OCI-LY1 (cell line): ENCODE results near the gene LLGL2.

ENCODE experiments used
- H2AFZ ChIP-seq: fragments of 200-600 bp; sonication (generic), shearing (Covaris generic); 2 replicates; pipeline ENCODE4 v1.6.0; 2014; ENCODE audit warnings: antibody characterized with exemption, mild to moderate bottlenecking, low read length
- H3F3A ChIP-seq: fragments of 200-600 bp; sonication (generic), shearing (Covaris generic); 2 replicates; pipeline ENCODE4 v1.6.0; 2014; ENCODE audit warnings: mild to moderate bottlenecking, antibody characterized with exemption, low read length, moderate library complexity; ENCODE audit not compliant: insufficient read depth
- H3K27ac ChIP-seq: fragments of 200-600 bp; sonication (generic); 2 replicates; pipeline ENCODE4 v1.5.1; 2014; ENCODE audit warnings: low read length, mixed run types, mild to moderate bottlenecking, low read depth; ENCODE audit not compliant: poor library complexity, severe bottlenecking
- H3K27me3 ChIP-seq: fragments of 200-600 bp; sonication (generic); 2 replicates; pipeline ENCODE4 v1.6.0; 2014; ENCODE audit warnings: antibody characterized with exemption, mild to moderate bottlenecking, low read length, moderate library complexity; ENCODE audit not compliant: insufficient read depth
- H3K36me3 ChIP-seq: fragments of 200-600 bp; sonication (generic); 2 replicates; pipeline ENCODE4 v1.6.1; 2014; ENCODE audit warnings: mild to moderate bottlenecking, antibody characterized with exemption, low read length, moderate library complexity, mixed read lengths; ENCODE audit not compliant: insufficient read depth
- H3K4me1 ChIP-seq: fragments of 200-600 bp; sonication (generic); 2 replicates; pipeline ENCODE4 v1.5.1; 2014; ENCODE audit warnings: mild to moderate bottlenecking, low read length, moderate library complexity; ENCODE audit not compliant: insufficient read depth, severe bottlenecking
- H3K4me2 ChIP-seq: fragments of 200-600 bp; sonication (generic), shearing (Covaris generic); 2 replicates; pipeline ENCODE4 v1.6.1; 2014; ENCODE audit warnings: low read length
- H3K4me3 ChIP-seq: fragments of 200-600 bp; sonication (generic); 2 replicates; pipeline ENCODE4 v1.5.1; 2014; ENCODE audit warnings: low read length, low read depth, mild to moderate bottlenecking, mixed read lengths; ENCODE audit not compliant: poor library complexity, severe bottlenecking
- H3K79me2 ChIP-seq: fragments of 200-600 bp; shearing (Covaris generic); 2 replicates; pipeline ENCODE4 v1.6.1; 2016; ENCODE audit warnings: mixed run types, low read length, mixed read lengths; ENCODE audit not compliant: insufficient read depth
- H3K9ac ChIP-seq: fragments of 200-600 bp; sonication (generic), shearing (Covaris generic); 2 replicates; pipeline ENCODE4 v1.6.1; 2014; ENCODE audit warnings: mild to moderate bottlenecking, low read length, mixed read lengths
- H3K9me2 ChIP-seq: fragments of 200-600 bp; sonication (generic), shearing (Covaris generic); 2 replicates; pipeline ENCODE4 v1.6.1; 2014; ENCODE audit warnings: low read depth, mild to moderate bottlenecking, low read length, mixed read lengths
- H3K9me3 ChIP-seq: fragments of 200-600 bp; shearing (Covaris generic); 2 replicates; pipeline ENCODE4 v1.6.1; 2014; ENCODE audit warnings: low read length, mixed read lengths
- H4K20me1 ChIP-seq: fragments of 200-600 bp; sonication (generic), shearing (Covaris generic); 2 replicates; pipeline ENCODE4 v1.6.0; 2016; ENCODE audit warnings: mild to moderate bottlenecking, low read length; ENCODE audit not compliant: insufficient read depth
- EZH2 ChIP-seq: fragments of 200-600 bp; sonication (generic), shearing (Covaris generic); IDR thresholded peaks from 2 replicates; pipeline ENCODE4 v1.8.0; 2017; ENCODE audit warnings: borderline replicate concordance, mixed run types, mild to moderate bottlenecking, antibody characterized with exemption, low read length, moderate library complexity, mixed read lengths
- TF ChIP-seq, protein P1 (sequence below): fragments of 200-600 bp; sonication (generic), shearing (Covaris generic); IDR thresholded peaks from 2 replicates; pipeline ENCODE4 v1.5.1; 2017; ENCODE audit warnings: mild to moderate bottlenecking, antibody characterized with exemption, low read length, moderate library complexity, mixed read lengths

The LLGL2 gene, protein sequence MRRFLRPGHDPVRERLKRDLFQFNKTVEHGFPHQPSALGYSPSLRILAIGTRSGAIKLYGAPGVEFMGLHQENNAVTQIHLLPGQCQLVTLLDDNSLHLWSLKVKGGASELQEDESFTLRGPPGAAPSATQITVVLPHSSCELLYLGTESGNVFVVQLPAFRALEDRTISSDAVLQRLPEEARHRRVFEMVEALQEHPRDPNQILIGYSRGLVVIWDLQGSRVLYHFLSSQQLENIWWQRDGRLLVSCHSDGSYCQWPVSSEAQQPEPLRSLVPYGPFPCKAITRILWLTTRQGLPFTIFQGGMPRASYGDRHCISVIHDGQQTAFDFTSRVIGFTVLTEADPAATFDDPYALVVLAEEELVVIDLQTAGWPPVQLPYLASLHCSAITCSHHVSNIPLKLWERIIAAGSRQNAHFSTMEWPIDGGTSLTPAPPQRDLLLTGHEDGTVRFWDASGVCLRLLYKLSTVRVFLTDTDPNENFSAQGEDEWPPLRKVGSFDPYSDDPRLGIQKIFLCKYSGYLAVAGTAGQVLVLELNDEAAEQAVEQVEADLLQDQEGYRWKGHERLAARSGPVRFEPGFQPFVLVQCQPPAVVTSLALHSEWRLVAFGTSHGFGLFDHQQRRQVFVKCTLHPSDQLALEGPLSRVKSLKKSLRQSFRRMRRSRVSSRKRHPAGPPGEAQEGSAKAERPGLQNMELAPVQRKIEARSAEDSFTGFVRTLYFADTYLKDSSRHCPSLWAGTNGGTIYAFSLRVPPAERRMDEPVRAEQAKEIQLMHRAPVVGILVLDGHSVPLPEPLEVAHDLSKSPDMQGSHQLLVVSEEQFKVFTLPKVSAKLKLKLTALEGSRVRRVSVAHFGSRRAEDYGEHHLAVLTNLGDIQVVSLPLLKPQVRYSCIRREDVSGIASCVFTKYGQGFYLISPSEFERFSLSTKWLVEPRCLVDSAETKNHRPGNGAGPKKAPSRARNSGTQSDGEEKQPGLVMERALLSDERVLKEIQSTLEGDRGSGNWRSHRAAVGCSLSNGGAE

DNA sequence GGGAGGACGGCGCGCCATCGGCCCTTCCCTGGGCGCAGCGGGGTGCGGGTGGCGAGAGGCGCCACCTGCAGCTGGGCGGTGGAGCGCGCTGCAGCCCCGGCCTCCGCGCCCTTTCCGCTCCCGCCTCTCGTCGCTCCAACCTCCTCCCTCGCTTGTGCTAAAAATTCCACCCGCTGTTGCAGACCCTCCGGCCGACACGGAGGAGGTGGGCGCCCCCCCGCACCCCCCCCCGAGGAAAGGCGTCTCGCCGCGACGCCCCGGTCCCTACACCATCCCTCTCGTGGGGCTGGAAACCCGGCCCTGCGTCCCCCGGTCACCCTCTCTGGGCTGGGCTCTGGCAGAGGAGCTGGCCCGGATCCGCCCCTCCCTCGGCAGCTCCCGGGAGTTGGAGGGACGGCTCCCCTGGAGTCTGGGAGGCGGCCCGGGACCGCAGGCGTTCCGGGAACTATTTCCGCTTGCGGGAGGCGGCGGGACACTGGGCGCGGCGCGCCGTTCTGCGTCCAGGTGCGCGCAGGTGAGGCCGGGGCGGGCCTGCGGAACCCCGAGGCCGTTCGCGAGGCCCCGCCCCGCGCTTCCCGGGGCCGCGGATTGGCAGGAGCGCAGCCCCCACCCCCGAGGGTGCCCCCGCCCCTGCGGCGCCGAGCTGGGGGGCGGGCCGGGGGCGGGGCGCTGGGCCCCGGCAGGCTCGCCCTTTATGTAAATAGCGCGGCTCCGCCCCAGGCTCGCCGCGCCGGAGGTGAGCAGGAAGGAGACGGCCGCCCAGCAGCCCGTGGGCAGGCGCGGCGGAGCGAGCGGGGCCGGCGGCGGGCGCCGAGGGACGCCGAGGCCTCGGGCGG is at the start of gene LLGL2:
Gene LLGL2 (plus strand): TSS at position 728 of the 836 bp plus-strand sequence. CDS start 17,730 bp downstream, outside the sequence.
- peak within 1 kb of the TSS; percentile 69 for H3K4me3 ChIP-seq
- no peaks in the 10 kb centered on the region for H4K20me1 ChIP-seq
- H3K79me2 ChIP-seq: no peaks in the 10 kb centered on the region
- H3K9ac ChIP-seq: peak within 1 kb of the TSS; percentile 60; the same call in 1 of the 2 replicates
- H3K4me2 ChIP-seq: peak within 1 kb of the TSS; percentile 79
- no peaks in the 10 kb centered on the region for H3K9me3 ChIP-seq
- H3K27me3 ChIP-seq: peaks cover 7% of the 10 kb centered on the region; the same call in 1 of the 2 replicates
- TF ChIP-seq, protein P1, sequence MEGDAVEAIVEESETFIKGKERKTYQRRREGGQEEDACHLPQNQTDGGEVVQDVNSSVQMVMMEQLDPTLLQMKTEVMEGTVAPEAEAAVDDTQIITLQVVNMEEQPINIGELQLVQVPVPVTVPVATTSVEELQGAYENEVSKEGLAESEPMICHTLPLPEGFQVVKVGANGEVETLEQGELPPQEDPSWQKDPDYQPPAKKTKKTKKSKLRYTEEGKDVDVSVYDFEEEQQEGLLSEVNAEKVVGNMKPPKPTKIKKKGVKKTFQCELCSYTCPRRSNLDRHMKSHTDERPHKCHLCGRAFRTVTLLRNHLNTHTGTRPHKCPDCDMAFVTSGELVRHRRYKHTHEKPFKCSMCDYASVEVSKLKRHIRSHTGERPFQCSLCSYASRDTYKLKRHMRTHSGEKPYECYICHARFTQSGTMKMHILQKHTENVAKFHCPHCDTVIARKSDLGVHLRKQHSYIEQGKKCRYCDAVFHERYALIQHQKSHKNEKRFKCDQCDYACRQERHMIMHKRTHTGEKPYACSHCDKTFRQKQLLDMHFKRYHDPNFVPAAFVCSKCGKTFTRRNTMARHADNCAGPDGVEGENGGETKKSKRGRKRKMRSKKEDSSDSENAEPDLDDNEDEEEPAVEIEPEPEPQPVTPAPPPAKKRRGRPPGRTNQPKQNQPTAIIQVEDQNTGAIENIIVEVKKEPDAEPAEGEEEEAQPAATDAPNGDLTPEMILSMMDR: peak; percentile 39; the same call in 1 of the 2 replicates
- no peak for TF ChIP-seq EZH2
- no peaks in the 10 kb centered on the region for H3F3A ChIP-seq
- H3K4me1 ChIP-seq: peaks cover 11% of the 10 kb centered on the region
- no peak within 1 kb of the TSS for H2AFZ ChIP-seq
- no peak within 1 kb of the TSS for H3K27ac ChIP-seq
- H3K36me3 ChIP-seq: no peaks in the 10 kb centered on the region
- no peaks in the 10 kb centered on the region for H3K9me2 ChIP-seq

DNA sequence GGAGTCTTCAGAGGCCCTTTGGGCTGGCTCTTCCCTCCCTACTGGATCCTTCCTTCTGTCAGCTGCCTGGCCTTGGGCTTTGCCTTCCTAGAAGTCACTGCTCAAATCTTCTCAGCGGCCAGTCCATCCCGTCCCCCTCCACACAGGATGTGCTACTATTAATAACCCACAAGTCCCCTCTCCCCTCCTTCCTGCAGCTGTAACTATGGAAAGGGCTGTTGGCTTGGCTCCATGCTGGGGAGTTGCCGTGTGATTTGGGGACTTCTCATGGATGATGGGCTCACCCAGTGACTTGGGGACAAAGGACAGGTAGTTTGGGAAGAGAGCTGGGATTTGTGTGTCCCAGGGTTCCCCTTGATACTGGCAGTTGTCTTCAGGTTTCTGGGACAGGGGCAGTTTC is 49.6 kb upstream of the LLGL2 start:
- H3K9ac ChIP-seq: no peak overlapping the region
- H3K36me3 ChIP-seq: peaks cover 10% of the 10 kb centered on the region
- no peak overlapping the region for H2AFZ ChIP-seq
- H3K9me3 ChIP-seq: no peaks in the 10 kb centered on the region
- no peaks in the 10 kb centered on the region for H3K27me3 ChIP-seq
- H3K4me3 ChIP-seq: no peak overlapping the region
- no peak for TF ChIP-seq EZH2
- TF ChIP-seq, protein P1: no peak
- no peaks in the 10 kb centered on the region for H3F3A ChIP-seq
- no peaks in the 10 kb centered on the region for H4K20me1 ChIP-seq
- H3K79me2 ChIP-seq: no peaks in the 10 kb centered on the region
- peaks cover 9% of the 10 kb centered on the region for H3K4me1 ChIP-seq
- no peak overlapping the region for H3K27ac ChIP-seq
- H3K4me2 ChIP-seq: no peak overlapping the region
- no peaks in the 10 kb centered on the region for H3K9me2 ChIP-seq

DNA sequence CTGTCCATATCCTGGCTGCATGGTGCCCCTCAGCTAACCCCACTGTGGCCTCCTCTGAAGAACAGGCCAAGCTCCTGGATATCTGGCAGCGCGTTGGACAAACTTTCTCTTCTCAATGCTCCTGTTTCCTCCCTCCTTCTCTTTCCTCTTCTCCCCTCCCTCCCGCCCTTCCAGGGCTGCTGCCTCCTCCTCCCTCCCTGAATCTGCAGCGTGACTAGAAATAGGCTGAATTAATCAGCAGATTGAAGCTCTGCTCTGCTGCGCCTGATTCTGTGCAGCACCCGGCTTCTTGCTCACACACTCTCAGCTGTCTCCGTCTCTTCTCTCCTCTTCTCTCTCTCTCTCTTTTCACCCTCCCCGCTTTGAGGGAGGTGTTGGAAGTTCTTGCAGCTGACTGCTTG is 49.2 kb upstream of the LLGL2 start:
- Histone ChIP-seq H3K4me3 (no peak overlapping the region), H3K79me2 (no peaks in the 10 kb centered on the region), H3F3A (no peaks in the 10 kb centered on the region), H2AFZ (no peak overlapping the region), H3K4me2 (no peak overlapping the region), H3K36me3 (peaks cover 10% of the 10 kb centered on the region), H3K27ac (no peak overlapping the region), H3K9me3 (no peaks in the 10 kb centered on the region), H3K27me3 (no peaks in the 10 kb centered on the region), H3K4me1 (peaks cover 9% of the 10 kb centered on the region), H4K20me1 (no peaks in the 10 kb centered on the region), H3K9me2 (no peaks in the 10 kb centered on the region), H3K9ac (no peak overlapping the region)
- TF ChIP-seq, protein P1: no peak
- no peak for TF ChIP-seq EZH2
